Stimulated activated naive CD8-positive, alpha-beta T cell treated with anti-CD3 and anti-CD28 coated beads, Interleukin-15, Interleukin-2, amounts not matched to agents 100 ng/mL and 50 ng/mL, for 24 hours (primary cell): ENCODE data around the gene LRRC31.

Experiments
- H3K27ac Mint-ChIP-seq: one replicate; pipeline ENCODE4 v1.8.0; 2021; ENCODE audit warnings: mild to moderate bottlenecking, mixed read lengths
- H3K27me3 Mint-ChIP-seq: one replicate; pipeline ENCODE4 v1.8.0; 2021; ENCODE audit warnings: mixed read lengths
- H3K36me3 Mint-ChIP-seq: one replicate; pipeline ENCODE4 v1.8.0; 2021; ENCODE audit warnings: low read depth, mixed read lengths
- H3K4me1 Mint-ChIP-seq: one replicate; pipeline ENCODE4 v1.8.0; 2021; ENCODE audit warnings: low read depth, mixed read lengths
- H3K4me3 Mint-ChIP-seq: one replicate; pipeline ENCODE4 v1.8.0; 2021; ENCODE audit warnings: mild to moderate bottlenecking, mixed read lengths
- H3K9me3 Mint-ChIP-seq: one replicate; pipeline ENCODE4 v1.8.0; 2021; ENCODE audit warnings: mixed read lengths

The LRRC31 gene

GRCh38 chr3:169812332-169813235 is 57.2 kb downstream of the LRRC31 start, which contains the start of the genes LRRC34 and LRRIQ4:
TSS of gene LRRC34 (minus strand) at chr3:169812904. CDS start at chr3:169812548, 356 bp downstream.
TSS of gene LRRIQ4 (plus strand) at chr3:169812870. CDS start at chr3:169821922, 9,052 bp downstream.
- Mint-ChIP-seq H3K36me3 (peaks cover 5% of the 10 kb centered on the region), H3K27ac (peak within 1 kb of the TSS; percentile 69), H3K9me3 (peaks cover 8% of the 10 kb centered on the region), H3K4me3 (peak within 1 kb of the TSS; percentile 79), H3K4me1 (peaks cover 25% of the 10 kb centered on the region), H3K27me3 (peaks cover 6% of the 10 kb centered on the region)

DNA sequence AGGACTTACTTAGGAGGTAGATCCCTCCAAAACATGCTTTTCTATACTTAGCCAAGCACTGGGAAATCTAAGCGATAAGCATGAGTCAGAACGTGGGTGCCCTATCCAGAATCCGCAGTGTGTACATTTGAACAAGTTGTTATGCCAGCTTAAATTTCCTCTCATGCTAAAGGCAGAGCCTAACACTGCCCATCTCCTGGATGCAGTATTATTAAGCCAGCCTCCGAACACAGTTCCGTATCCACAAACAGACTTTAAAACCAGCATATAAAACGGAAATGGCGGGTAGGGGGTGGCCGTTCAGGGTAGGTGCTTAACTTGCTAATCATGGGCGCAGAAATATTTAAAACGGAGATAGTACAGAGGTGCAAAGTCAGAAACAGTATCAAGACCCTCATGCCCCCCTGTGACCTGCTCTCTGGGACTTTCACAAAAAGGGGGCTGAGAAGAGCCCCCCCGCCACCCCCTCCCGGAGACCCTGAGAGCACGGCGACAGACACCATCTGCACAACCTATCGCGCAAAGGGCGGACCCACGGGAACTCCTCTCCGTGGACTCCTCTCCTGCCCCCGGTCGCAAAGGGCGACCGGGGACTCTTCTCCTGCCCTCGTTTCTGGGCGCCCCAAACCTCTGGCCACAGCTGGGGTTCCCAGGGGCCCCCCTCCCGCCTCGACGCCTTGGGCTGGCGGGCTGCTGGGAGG is 58.0 kb downstream of the LRRC31 start:
- peaks cover 25% of the 10 kb centered on the region for H3K4me1 Mint-ChIP-seq
- peak overlapping the region; percentile 79 for H3K4me3 Mint-ChIP-seq
- H3K27me3 Mint-ChIP-seq = peaks cover 6% of the 10 kb centered on the region
- peaks cover 8% of the 10 kb centered on the region for H3K9me3 Mint-ChIP-seq
- peaks cover 5% of the 10 kb centered on the region for H3K36me3 Mint-ChIP-seq
- H3K27ac Mint-ChIP-seq = peak overlapping the region; percentile 61

DNA sequence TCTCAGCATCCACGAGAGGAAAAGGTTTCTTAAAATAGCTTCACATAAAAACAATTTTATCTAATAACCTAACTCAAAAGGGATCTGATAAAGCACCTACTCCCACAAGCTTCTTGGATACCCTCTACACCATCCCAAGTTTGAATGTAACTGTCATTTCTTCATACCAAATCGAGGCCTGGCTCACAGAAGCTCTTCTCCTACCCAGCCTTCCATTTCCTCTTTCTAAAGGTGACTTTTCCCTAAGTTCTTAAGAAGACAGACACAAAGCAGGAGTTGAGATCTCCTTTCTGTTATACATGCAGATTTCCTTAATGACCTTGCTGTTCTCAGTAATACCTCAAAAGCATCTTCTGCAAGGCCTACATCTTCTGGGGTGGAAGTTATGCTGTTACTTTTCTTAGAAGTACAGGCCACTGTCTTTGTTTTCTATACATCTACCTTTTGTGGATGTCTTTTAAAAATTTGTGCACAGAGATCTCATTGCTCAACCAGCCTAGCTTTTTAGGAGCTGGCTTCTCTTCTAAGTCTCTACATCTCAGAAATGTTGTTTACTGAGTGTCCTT is 60.4 kb downstream of the LRRC31 start:
- Mint-ChIP-seq H3K27me3 (no peaks in the 10 kb centered on the region), H3K4me3 (no peak overlapping the region)

DNA sequence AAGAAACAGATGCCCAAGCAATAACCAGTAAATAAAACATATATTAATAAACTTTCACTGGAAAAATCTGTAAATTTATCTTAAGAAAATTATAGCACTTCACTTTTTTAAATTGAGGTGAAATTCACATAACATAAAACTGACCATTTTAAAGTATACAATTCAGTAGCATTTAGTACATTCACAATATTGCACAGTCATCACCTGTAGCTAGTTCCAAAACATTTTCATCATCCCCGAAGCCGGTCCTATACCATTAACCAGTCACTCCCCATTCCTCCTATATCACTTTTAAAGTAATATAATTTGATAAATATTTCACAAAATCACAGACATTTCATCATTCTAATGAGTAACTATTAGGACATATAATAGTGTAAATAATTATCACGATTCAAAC is 65.1 kb downstream of the LRRC31 start:
- Mint-ChIP-seq H3K4me1 (no peaks in the 10 kb centered on the region), H3K36me3 (no peaks in the 10 kb centered on the region), H3K27ac (no peak overlapping the region), H3K4me3 (no peak overlapping the region), H3K27me3 (no peaks in the 10 kb centered on the region), H3K9me3 (no peaks in the 10 kb centered on the region)

More for the DNA sequence above, 60.4 kb downstream of the LRRC31 start:
- H3K27ac Mint-ChIP-seq = no peak overlapping the region
- H3K9me3 Mint-ChIP-seq = no peaks in the 10 kb centered on the region
- H3K36me3 Mint-ChIP-seq = no peaks in the 10 kb centered on the region
- peaks cover 24% of the 10 kb centered on the region for H3K4me1 Mint-ChIP-seq

DNA sequence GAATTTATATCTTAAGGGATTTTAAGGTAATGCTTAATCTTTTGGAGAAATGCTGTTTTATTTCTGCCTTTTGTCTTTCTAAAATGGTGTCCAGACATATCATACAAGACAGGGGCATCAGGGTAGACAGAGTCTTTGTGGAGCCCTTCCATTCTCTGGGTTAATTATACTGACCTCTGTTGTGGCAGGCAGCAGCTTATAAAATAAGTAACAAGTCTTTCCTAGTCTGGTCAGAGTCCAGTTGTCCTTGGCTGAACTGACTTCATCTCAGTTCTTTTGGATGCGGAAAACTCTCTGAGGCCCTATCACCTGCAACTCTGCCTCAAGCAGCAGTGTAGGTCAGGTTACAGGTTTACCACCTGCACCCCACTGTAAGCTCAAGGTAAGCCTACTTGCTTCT is 77.4 kb downstream of the LRRC31 start:
- Mint-ChIP-seq H3K36me3 (peaks cover 41% of the 10 kb centered on the region), H3K27ac (no peak overlapping the region), H3K9me3 (no peaks in the 10 kb centered on the region), H3K4me1 (peaks cover 7% of the 10 kb centered on the region), H3K27me3 (no peaks in the 10 kb centered on the region), H3K4me3 (no peak overlapping the region)

GRCh38 chr3:169790687-169791429 is 78.9 kb downstream of the LRRC31 start:
- peaks cover 55% of the 10 kb centered on the region for H3K36me3 Mint-ChIP-seq
- no peaks in the 10 kb centered on the region for H3K9me3 Mint-ChIP-seq
- peaks cover 7% of the 10 kb centered on the region for H3K4me1 Mint-ChIP-seq
- no peak overlapping the region for H3K4me3 Mint-ChIP-seq
- no peaks in the 10 kb centered on the region for H3K27me3 Mint-ChIP-seq
- peak overlapping the region; percentile 9 for H3K27ac Mint-ChIP-seq

DNA sequence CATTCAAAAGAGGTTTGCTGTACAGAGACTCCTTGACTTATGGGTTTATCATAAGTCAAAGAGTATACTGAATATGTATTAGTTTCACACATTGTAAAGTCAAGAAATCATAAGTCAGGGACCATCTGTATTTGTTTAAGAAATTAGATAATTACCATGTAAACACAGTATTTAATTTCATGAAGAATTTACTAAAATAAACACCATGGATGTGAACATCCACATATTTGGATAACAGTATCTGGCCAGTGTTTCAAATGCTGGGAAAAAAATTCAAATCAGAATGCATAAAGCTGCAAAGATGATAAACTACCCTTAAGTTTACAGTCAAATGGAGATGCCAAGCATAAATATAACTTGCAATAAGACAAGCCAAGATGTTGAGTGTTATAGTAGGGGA is 79.5 kb downstream of the LRRC31 start:
- Mint-ChIP-seq H3K36me3 (peaks cover 62% of the 10 kb centered on the region), H3K4me3 (no peak overlapping the region), H3K9me3 (no peaks in the 10 kb centered on the region), H3K27ac (no peak overlapping the region), H3K27me3 (no peaks in the 10 kb centered on the region), H3K4me1 (peaks cover 7% of the 10 kb centered on the region)
